Occipital lobe (tissue), 2 donors: ENCODE measurements around the gene MYPN. TPM values are rescaled to one million over a fixed set of nuclear protein-coding genes. Genes with fewer than 3 reads are reported as not detected.
"Not testable (repeated sequence)": the region's sequence is repeated elsewhere in the genome, so short reads cannot be mapped to it uniquely, and the experiment has no call there.

Experiments used
- DNase-seq: peaks from one replicate; lab custom pipeline; 2025; lab: John Stamatoyannopoulos, UW
- total RNA-seq: library from RNA; depleted of rRNA; stranded (reverse); fragments of >200 nt; gene quantifications from one replicate; pipeline ENCODE4 v1.2.3, GENCODE V29; 2014

Gene MYPN
- total RNA-seq, 1 donor from 2014 or later: not detected

GRCh38 chr10:68166871-68167585 lies 57.7 kb downstream of the MYPN start:
- DNase-seq: no peak

- DNase-seq: no peak
Measured at GRCh38 chr10:68167586-68168189, 58.4 kb downstream of the MYPN start.

- DNase-seq: no peak
Measured at GRCh38 chr10:68171539-68172080, 62.3 kb downstream of the MYPN start.

- no peak for DNase-seq
Measured at GRCh38 chr10:68172324-68172723, 63.0 kb downstream of the MYPN start.

GRCh38 chr10:68175949-68176348 lies 66.7 kb downstream of the MYPN start:
- no peak for DNase-seq

- DNase-seq: no peak
Measured at GRCh38 chr10:68176797-68177196, 67.5 kb downstream of the MYPN start.

- no peak for DNase-seq
Measured at GRCh38 chr10:68178592-68178991, 69.3 kb downstream of the MYPN start.

- DNase-seq: no peak
Measured at GRCh38 chr10:68179016-68179415, 69.7 kb downstream of the MYPN start.

GRCh38 chr10:68180490-68180889 lies 71.2 kb downstream of the MYPN start:
- DNase-seq: no peak

GRCh38 chr10:68184546-68184945 lies 75.3 kb downstream of the MYPN start:
- no peak for DNase-seq

GRCh38 chr10:68185085-68185484 lies 75.8 kb downstream of the MYPN start:
- no peak for DNase-seq

GRCh38 chr10:68188835-68189234 lies 79.5 kb downstream of the MYPN start:
- DNase-seq: no peak

GRCh38 chr10:68192113-68192512 lies 82.8 kb downstream of the MYPN start:
- DNase-seq: no peak

GRCh38 chr10:68194290-68194689 lies 85.0 kb downstream of the MYPN start:
- DNase-seq: no peak

GRCh38 chr10:68195776-68196175 lies 86.5 kb downstream of the MYPN start:
- not testable (repeated sequence) for DNase-seq

- DNase-seq: no peak
Measured at GRCh38 chr10:68196701-68197100, 87.4 kb downstream of the MYPN start.

- no peak for DNase-seq
Measured at GRCh38 chr10:68202960-68203353, 93.7 kb downstream of the MYPN start.

GRCh38 chr10:68208424-68209042 lies 99.2 kb downstream of the MYPN start:
- DNase-seq: peak; percentile 45

GRCh38 chr10:68211669-68212068 lies 102.4 kb downstream of the MYPN start:
- DNase-seq: no peak

- no peak for DNase-seq
Measured at GRCh38 chr10:68212721-68213352, 103.5 kb downstream of the MYPN start.

- no peak for DNase-seq
Measured at GRCh38 chr10:68218786-68219185, 109.5 kb downstream of the MYPN start.

GRCh38 chr10:68221196-68221595 lies 111.9 kb downstream of the MYPN start:
- no peak for DNase-seq
